ENCODE data around the gene MUC5B.

DNA sequence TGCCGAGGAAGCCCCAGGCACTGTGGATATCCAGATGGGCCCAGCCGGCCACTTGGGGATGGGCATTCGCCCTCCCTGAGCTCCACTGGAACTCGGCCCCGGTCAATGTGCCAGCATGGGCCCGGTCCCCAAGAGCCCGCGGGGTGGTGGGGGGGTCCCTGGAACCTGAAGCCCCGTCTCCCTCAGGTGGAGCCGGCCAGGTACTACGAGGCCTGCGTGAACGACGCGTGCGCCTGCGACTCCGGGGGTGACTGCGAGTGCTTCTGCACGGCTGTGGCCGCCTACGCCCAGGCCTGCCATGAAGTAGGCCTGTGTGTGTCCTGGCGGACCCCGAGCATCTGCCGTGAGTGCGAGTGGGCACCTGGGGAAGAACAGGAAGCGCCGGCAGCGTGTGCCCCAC, 44.0 kb upstream of the MUC5B start:
- TF ChIP-seq CTCF (conservative IDR thresholded peaks at IDR 0.05 in 1 of 2, IDR thresholded peaks at IDR 0.05 in 1 of 2; ENCODE audit: low read depth in 1 of 2, low read length in 2 of 2), result no peak
- no peak for TF ChIP-seq EZH2 (IDR thresholded peaks at IDR 0.05; ENCODE audit: low read length, missing control alignments)
